ENCODE results near the gene CCDC40.

CCDC40 gene

GRCh38 chr17:80122926-80123505 lies 86.6 kb downstream of the CCDC40 start:
- ATAC-seq (no peak), DNase-seq (no peak)
- Mint-ChIP-seq H3K27ac (no peak overlapping the region), H3K36me3 (ENCODE audit: low read depth) (no peaks in the 10 kb centered on the region), H3K27me3 (peaks cover 11% of the 10 kb centered on the region), H3K4me3 (no peak overlapping the region), H3K9me3 (no peaks in the 10 kb centered on the region), H3K4me1 (no peaks in the 10 kb centered on the region)

- ATAC-seq: no peak
- Mint-ChIP-seq H3K27ac (no peak overlapping the region), H3K36me3 (ENCODE audit: low read depth) (no peaks in the 10 kb centered on the region), H3K9me3 (no peaks in the 10 kb centered on the region), H3K4me1 (no peaks in the 10 kb centered on the region), H3K4me3 (no peak overlapping the region), H3K27me3 (peaks cover 17% of the 10 kb centered on the region)
- no peak for DNase-seq
Measured at GRCh38 chr17:80123791-80124190, 87.3 kb downstream of the CCDC40 start.

- H3K27ac Mint-ChIP-seq: no peak overlapping the region
- H3K27me3 Mint-ChIP-seq: peaks cover 19% of the 10 kb centered on the region
- no peaks in the 10 kb centered on the region for H3K36me3 Mint-ChIP-seq (ENCODE audit: low read depth)
- peak; percentile 36 for ATAC-seq
- DNase-seq: no peak
- no peaks in the 10 kb centered on the region for H3K4me1 Mint-ChIP-seq
- no peaks in the 10 kb centered on the region for H3K9me3 Mint-ChIP-seq
- no peak overlapping the region for H3K4me3 Mint-ChIP-seq
Measured at GRCh38 chr17:80124351-80124981, 88.0 kb downstream of the CCDC40 start.

GRCh38 chr17:80125656-80126448 lies 89.4 kb downstream of the CCDC40 start:
- no peak overlapping the region for H3K27ac Mint-ChIP-seq
- DNase-seq: no peak

GRCh38 chr17:80126449-80126715 lies 89.9 kb downstream of the CCDC40 start:
- Mint-ChIP-seq H3K27me3 (peaks cover 21% of the 10 kb centered on the region), H3K4me1 (no peaks in the 10 kb centered on the region), H3K9me3 (no peaks in the 10 kb centered on the region), H3K4me3 (no peak overlapping the region), H3K27ac (no peak overlapping the region), H3K36me3 (ENCODE audit: low read depth) (no peaks in the 10 kb centered on the region)
- no peak for ATAC-seq
- no peak for DNase-seq

More at GRCh38 chr17:80125656-80126448, 89.4 kb downstream of the CCDC40 start:
- H3K4me1 Mint-ChIP-seq: no peaks in the 10 kb centered on the region
- peaks cover 21% of the 10 kb centered on the region for H3K27me3 Mint-ChIP-seq
- H3K9me3 Mint-ChIP-seq: no peaks in the 10 kb centered on the region
- ATAC-seq: no peak
- no peaks in the 10 kb centered on the region for H3K36me3 Mint-ChIP-seq (ENCODE audit: low read depth)
- H3K4me3 Mint-ChIP-seq: no peak overlapping the region

- Mint-ChIP-seq H3K4me1 (no peaks in the 10 kb centered on the region), H3K9me3 (no peaks in the 10 kb centered on the region), H3K27ac (no peak overlapping the region), H3K4me3 (no peak overlapping the region), H3K27me3 (peaks cover 21% of the 10 kb centered on the region), H3K36me3 (ENCODE audit: low read depth) (peaks cover 14% of the 10 kb centered on the region)
- no peak for DNase-seq
- ATAC-seq: no peak
Measured at GRCh38 chr17:80129006-80129565, 92.6 kb downstream of the CCDC40 start.

- no peaks in the 10 kb centered on the region for H3K4me1 Mint-ChIP-seq
- no peak overlapping the region for H3K27ac Mint-ChIP-seq
- ATAC-seq (no peak), DNase-seq (no peak)
- no peaks in the 10 kb centered on the region for H3K9me3 Mint-ChIP-seq
- H3K27me3 Mint-ChIP-seq: peaks cover 16% of the 10 kb centered on the region
- no peak overlapping the region for H3K4me3 Mint-ChIP-seq
- peaks cover 24% of the 10 kb centered on the region for H3K36me3 Mint-ChIP-seq (ENCODE audit: low read depth)
Measured at GRCh38 chr17:80130992-80131391, 94.5 kb downstream of the CCDC40 start.

GRCh38 chr17:80132906-80133625 lies 96.6 kb downstream of the CCDC40 start:
- Mint-ChIP-seq H3K36me3 (ENCODE audit: low read depth) (peaks cover 40% of the 10 kb centered on the region), H3K4me1 (no peaks in the 10 kb centered on the region), H3K27ac (peak overlapping the region; percentile 57), H3K9me3 (no peaks in the 10 kb centered on the region), H3K27me3 (peaks cover 9% of the 10 kb centered on the region), H3K4me3 (no peak overlapping the region)
- ATAC-seq: no peak
- no peak for DNase-seq

GRCh38 chr17:80133626-80133970 lies 97.2 kb downstream of the CCDC40 start:
- no peaks in the 10 kb centered on the region for H3K4me1 Mint-ChIP-seq
- no peak for ATAC-seq

GRCh38 chr17:80137131-80137530 lies 100.7 kb downstream of the CCDC40 start:
- ATAC-seq (no peak), DNase-seq (no peak)
- Mint-ChIP-seq H3K9me3 (no peaks in the 10 kb centered on the region), H3K4me1 (no peaks in the 10 kb centered on the region), H3K36me3 (ENCODE audit: low read depth) (peaks cover 75% of the 10 kb centered on the region), H3K4me3 (no peak overlapping the region), H3K27ac (no peak overlapping the region), H3K27me3 (no peaks in the 10 kb centered on the region)

More at GRCh38 chr17:80133626-80133970, 97.2 kb downstream of the CCDC40 start:
- no peak overlapping the region for H3K4me3 Mint-ChIP-seq
- no peak for DNase-seq
- no peaks in the 10 kb centered on the region for H3K9me3 Mint-ChIP-seq
- peaks cover 6% of the 10 kb centered on the region for H3K27me3 Mint-ChIP-seq
- no peak overlapping the region for H3K27ac Mint-ChIP-seq
- H3K36me3 Mint-ChIP-seq (ENCODE audit: low read depth): peaks cover 45% of the 10 kb centered on the region

GRCh38 chr17:80138856-80139426 lies 102.5 kb downstream of the CCDC40 start:
- DNase-seq (no peak), ATAC-seq (no peak)
- peaks cover 75% of the 10 kb centered on the region for H3K36me3 Mint-ChIP-seq (ENCODE audit: low read depth)
- peaks cover 8% of the 10 kb centered on the region for H3K4me1 Mint-ChIP-seq
- no peak overlapping the region for H3K4me3 Mint-ChIP-seq
- H3K27ac Mint-ChIP-seq: no peak overlapping the region
- H3K27me3 Mint-ChIP-seq: no peaks in the 10 kb centered on the region
- H3K9me3 Mint-ChIP-seq: no peaks in the 10 kb centered on the region

- Mint-ChIP-seq H3K36me3 (ENCODE audit: low read depth) (peaks cover 85% of the 10 kb centered on the region), H3K27me3 (no peaks in the 10 kb centered on the region), H3K27ac (no peak overlapping the region)
Measured at GRCh38 chr17:80141463-80142165, 105.2 kb downstream of the CCDC40 start.

GRCh38 chr17:80142929-80143328 lies 106.5 kb downstream of the CCDC40 start:
- Mint-ChIP-seq H3K9me3 (no peaks in the 10 kb centered on the region), H3K4me3 (no peak overlapping the region), H3K27ac (peak overlapping the region; percentile 46), H3K27me3 (no peaks in the 10 kb centered on the region), H3K4me1 (peaks cover 39% of the 10 kb centered on the region), H3K36me3 (ENCODE audit: low read depth) (peaks cover 76% of the 10 kb centered on the region)
- no peak for ATAC-seq
- no peak for DNase-seq

More at GRCh38 chr17:80141463-80142165, 105.2 kb downstream of the CCDC40 start:
- Mint-ChIP-seq H3K4me1 (peaks cover 32% of the 10 kb centered on the region), H3K9me3 (no peaks in the 10 kb centered on the region), H3K4me3 (no peak overlapping the region)
- DNase-seq (no peak), ATAC-seq (no peak)

All from activated naive CD8-positive, alpha-beta T cell treated with anti-CD3 and anti-CD28 coated beads, Interleukin-2, amount 50 U/mL, for 24 hours (primary cell).